ENCODE measurements around the gene PHOX2A.
"Not testable (repeated sequence)": the region's sequence is repeated elsewhere in the genome, so short reads cannot be mapped to it uniquely, and the experiment has no call there.

DNA sequence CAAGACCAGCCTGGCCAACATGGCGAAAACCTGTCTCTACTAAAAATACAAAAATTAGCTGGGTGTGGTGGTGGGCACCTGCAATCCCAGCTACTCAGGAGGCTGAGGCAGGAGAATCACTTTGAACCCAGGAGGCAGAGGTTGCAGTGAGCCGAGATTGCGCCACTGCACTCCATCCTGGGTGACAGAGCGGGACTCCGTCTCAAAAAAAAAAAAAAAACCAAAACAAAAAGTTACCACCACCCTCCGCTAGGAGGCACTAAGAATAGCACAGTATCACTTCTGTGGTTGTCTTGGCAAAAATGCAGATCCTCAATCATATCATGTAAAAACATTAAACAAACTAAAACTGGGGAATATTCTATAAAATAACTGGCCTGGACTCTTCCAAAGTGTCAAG, 46.8 kb upstream of the PHOX2A start:
- peak; percentile 60 for TF ChIP-seq CTCF (conservative IDR thresholded peaks at IDR 0.05; ENCODE audit: low read depth, low read length)
- TF ChIP-seq EZH2phosphoT487 (IDR thresholded peaks at IDR 0.05; ENCODE audit: borderline replicate concordance, low read length): not testable (repeated sequence)
